Suppressor macrophage treated with lipopolysaccharide for 1 hour (primary cell): ENCODE results near the gene GAS2L2.
A peak's percentile ranks its signal among the peaks of the same experiment; 100 is the strongest.
"Not testable (repeated sequence)": the region's sequence is repeated elsewhere in the genome, so short reads cannot be mapped to it uniquely, and the experiment has no call there.

ENCODE experiments used
- DNase-seq, 3 donors: peaks; one replicate each; pipeline ENCODE4 v3.0.0-alpha.2; 2020 to 2022

GAS2L2 gene

GRCh38 chr17:35773129-35773528, 20.1 kb upstream of the GAS2L2 start:
- DNase-seq = no peak

DNA sequence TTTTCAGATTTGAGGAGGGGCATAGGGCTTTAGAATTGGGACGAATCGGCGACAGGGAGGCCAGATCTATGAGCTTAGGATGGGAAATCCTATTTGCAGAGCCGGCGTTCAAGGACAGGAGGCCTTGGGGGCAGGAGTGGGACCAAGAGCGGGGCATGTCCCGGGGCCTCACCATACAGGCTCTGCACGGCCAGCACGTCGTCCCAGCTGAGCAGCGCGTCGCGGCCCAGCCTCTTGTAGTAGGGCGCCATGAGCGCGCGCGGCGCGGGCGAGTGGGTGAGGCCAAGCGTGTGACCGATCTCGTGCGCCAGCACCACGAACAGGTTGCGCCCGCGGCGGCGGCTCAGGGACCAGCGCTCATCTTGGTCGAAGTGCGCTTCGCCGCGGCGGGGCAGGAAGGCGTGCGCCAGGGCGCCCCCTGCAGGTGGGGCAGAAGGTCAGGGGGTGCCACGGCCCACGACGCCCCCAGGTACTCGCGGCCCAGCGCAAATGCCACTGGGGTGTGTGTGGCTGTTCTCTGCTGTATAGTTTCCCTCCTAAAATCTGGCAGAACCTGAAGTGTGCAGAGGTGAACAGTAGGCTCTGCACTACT, 17.0 kb upstream of the GAS2L2 start:
- DNase-seq = no peak

- DNase-seq = no peak
These were observed 15.8 kb upstream of the GAS2L2 start for GRCh38 chr17:35768797-35769196.

DNA sequence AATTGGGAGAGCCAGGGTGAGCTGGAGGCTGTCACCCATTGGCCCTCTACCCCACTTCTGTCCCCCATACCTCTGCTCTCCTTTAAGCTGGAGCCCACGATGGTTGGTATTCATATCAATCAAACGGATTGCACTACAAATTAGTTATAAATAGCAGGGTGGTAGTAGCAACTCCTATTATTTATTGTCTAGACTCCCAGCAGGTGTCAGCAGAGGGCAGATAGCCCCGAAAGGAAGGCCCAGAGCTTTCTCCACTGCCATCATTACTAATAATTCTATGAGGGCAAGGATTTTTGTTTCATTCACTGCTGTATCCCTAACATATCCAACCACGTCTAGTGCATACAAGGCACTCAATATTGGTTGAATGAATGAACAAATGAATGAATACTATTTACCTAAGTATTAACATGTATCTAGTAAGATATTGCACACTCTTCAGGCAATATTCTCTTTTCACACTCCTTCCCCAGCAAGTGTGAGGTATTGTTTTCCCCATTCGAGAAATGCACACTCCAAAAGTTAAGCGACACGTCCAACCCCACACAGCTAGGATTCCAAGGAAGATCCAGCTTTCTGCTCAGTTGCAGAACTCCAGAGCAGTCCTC, 14.0 kb upstream of the GAS2L2 start:
- DNase-seq = peak; percentile 55 to 59 (median 57)

- no peak for DNase-seq
These were observed 13.4 kb upstream of the GAS2L2 start for GRCh38 chr17:35766489-35766877.

DNA sequence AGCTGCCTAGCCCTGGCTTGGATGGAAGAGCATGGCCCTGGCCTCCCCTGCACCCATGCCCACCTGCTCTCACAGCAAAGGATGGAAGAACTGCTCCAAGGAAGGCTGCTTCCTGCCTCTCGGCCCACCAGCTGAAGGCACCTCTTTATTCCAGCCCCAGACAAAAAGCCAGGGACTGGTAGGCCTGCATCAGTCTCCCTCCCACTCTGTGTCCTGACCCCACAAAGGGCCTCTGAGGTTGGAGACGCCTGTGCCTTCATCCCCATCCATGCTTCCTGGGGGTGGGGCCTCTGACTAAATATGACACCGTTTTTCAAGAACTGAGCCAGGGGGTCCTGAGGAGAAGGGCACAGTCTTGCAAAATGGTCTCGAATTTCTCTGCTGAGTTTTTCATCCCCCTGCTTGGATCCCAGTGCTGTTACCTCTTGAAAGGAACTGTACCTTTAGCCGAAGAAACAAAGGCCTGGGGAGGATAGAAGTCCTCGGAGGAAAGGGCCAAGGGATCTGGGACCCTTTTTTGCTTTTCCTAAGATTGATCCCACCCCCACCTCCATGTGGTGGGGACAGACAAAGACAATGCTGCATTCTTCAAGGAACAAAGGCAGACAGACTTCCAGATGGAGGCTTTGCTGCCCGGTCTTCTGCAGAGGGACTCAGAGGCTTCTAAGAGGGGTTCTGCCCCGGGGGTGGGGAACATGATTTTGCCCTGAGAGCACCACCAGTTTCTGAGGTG, 12.9 kb upstream of the GAS2L2 start:
- no peak for DNase-seq

DNA sequence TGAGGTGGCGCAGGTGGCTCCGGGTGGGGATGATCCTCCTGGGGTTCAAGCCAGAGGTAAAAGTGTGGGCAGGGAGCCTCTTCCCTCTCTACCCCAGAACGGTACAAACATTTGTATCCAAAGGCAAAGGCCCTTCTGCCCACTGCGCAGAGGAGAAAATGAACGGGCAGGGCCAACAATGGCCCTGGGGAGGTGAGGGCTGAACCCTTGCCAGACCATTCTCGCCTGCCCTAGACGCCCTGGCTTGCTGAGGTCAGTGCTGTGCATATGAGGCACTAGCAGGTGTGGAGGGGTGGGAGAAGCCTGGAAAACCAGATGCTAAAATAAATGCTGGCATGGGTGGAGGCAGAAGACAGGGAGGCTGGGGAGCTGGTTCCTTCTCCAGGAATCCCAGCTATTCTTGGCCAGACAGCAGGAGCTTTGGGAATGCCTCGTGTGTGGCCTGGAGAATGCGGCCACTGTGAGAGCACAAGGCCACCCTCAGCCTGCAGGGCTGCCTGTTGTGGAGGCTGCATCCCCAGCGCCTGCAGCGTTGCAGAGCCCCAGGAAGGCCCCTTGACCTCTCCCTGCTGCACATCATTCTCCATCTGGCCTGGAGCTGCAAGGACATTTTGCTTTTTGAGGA, 12.2 kb upstream of the GAS2L2 start:
- DNase-seq = no peak

- DNase-seq = peak; percentile 92 to 97 (median 95)
These were observed 11.3 kb upstream of the GAS2L2 start for GRCh38 chr17:35764123-35764991.

GRCh38 chr17:35763767-35764122, 10.7 kb upstream of the GAS2L2 start:
- no peak for DNase-seq

DNA sequence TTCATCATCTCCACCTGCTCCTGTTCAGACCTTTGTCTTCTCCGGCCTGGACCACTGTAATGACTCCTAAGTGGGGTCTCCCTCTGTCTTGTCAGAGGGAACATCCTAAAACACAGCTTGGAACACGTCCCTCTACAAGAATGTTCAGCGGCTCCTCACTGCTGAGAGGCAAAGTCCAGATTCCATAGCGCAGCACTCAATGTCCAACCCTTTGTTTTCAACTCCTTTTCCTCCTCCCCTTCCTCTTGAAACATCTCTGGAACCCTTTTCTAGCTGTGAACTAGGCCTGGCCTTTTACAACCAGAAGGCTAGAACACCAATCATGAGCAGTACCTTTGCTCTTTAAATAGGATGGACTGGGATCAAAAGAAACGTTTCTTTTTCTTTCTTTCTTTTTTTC, 8.6 kb upstream of the GAS2L2 start:
- no peak for DNase-seq

GRCh38 chr17:35760587-35760986, 7.5 kb upstream of the GAS2L2 start, which contains the start of gene C17orf50:
Gene C17orf50, plus strand, starts transcription at chr17:35760887. Its CDS starts 55 bp downstream, at chr17:35760942.
- DNase-seq = no peak

GRCh38 chr17:35757243-35757642, 4.2 kb upstream of the GAS2L2 start:
- DNase-seq = no peak

- no peak for DNase-seq
These were observed 568 bp downstream of the GAS2L2 start for GRCh38 chr17:35752471-35752870.

- not testable (repeated sequence) for DNase-seq
These were observed 1.5 kb downstream of the GAS2L2 start for GRCh38 chr17:35751541-35751940.

DNA sequence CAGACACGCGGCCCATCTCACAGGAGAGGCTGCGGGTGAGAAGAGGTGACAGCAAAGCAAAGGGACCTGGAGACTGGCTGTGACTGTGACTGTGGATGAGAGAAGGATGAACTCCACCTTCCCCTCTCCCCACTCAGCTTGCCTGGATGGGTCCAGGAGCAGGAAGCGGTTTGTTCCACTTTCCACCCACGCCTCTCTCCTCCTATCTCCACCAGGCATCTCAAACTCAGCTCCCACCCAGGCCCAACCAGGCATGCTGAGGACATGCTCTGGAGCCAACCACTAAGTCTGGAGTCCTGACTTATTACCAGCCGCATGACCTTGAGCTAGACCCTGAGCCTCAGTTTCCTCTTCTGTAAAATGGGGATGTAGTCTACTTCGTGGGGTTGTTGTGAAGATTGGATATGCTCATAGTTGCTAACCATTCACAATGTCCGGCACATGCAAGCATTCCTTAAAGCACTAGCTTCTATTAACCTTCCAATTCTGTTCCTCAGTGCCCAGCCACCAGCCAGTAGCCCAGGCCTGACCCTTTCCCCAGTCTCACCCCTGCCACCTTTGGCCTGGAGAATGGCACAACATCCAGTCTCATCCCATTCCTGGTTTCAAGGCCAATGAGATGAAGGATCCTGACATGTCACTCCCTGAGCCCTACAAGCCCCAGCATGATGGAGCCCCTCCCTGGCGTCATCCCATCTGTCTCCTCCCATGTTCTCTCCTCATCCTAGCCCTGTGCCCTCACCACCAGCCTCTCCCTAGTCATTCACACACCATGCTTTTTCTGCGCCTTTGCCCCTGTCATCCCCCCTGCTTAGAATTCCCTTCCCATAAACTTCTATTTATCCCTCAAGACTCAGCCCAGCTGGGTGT, 2.3 kb downstream of the GAS2L2 start:
- no peak for DNase-seq

DNA sequence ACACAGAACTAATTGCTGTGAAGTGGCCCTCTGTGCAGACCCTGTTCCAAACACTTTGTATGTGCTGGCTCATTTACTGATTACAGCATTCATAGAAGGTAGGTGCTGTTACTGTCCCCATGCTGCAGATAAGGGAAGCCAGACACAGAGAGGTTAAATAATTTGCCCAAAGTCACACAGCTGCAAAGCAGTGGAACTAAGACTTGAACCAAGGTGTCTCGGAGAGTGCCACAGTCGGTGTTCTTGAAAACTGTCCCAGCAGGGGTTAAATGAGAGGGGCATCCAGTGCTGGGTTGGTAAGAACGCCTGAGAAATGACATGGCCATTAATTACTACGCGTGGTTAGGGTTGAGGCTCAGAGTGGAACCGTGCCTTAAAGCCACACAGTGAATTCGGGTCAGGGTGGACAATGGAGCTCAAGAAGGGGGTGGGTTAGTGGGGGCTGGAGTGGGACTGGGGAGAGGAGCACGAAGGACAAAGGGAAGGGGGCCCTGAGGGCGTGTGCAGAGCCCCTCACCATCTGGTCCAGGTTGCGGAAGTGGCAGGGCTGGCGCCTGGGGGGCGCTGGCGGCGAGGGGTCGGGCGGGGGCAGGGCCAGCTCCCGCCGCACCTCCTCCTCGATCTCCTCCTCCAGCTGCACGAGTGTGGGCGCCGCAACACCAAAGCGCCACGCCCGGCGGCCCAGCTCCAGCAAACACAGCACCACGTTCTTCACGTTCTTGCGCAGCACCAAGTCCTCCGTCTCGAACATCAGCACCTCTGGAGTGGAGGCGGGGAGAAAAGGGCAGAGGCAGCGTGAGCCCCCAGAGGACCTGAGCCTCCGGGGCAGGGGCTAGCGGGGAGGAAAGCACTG, 3.3 kb downstream of the GAS2L2 start:
- no peak for DNase-seq

- DNase-seq = no peak
These were observed 4.1 kb downstream of the GAS2L2 start for GRCh38 chr17:35748979-35749378.

GRCh38 chr17:35748341-35748841, 4.6 kb downstream of the GAS2L2 start:
- DNase-seq = no peak

- DNase-seq = peak; percentile 76 to 86 (median 85)
These were observed 5.5 kb downstream of the GAS2L2 start for GRCh38 chr17:35747540-35748017.

- DNase-seq = no peak
These were observed 7.2 kb downstream of the GAS2L2 start for GRCh38 chr17:35745749-35746320.
